ENCODE data around the gene SPRYD3. TPM values are rescaled to one million over a fixed set of nuclear protein-coding genes. Genes with fewer than 3 reads are reported as not detected.

Gene SPRYD3
- total and polyA plus RNA-seq, 2 experiments from 2014 or later: 48.7 to 54.7 TPM

DNA sequence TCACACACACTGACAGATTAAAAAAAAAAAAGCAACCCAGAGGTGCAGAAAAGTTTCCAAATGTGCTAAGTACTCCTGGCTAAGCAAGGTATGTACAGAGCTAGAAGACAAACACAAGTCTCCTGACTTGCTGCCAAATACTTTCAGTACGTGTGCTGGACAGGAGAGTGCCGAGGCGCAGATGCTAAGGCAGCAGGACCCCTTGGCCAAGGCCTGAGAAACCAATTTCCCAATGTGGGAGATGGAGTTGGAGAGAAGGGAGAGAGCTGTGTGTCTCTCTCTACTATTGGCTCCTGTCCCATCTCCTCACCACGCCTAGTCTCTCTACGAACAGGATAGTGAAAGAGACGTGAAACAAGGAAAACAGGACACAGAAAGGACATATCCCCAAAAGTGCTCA is 5.3 kb downstream of the SPRYD3 start:
- Histone ChIP-seq H3F3A (ENCODE audit: insufficient read depth) (peaks cover 13% of the 10 kb centered on the region; the same call in 1 of the 2 replicates), H3K36me3 (ENCODE audit: low read depth) (peaks cover 3% of the 10 kb centered on the region; the same call in 1 of the 2 replicates), H2AFZ (no peak overlapping the region), H3K9me2 (ENCODE audit: insufficient read depth) (no peaks in the 10 kb centered on the region), H4K20me1 (ENCODE audit: insufficient read depth) (no peaks in the 10 kb centered on the region), H3K27ac (no peak overlapping the region), H3K4me3 (no peak overlapping the region), H3K9me3 (ENCODE audit: low read depth) (no peaks in the 10 kb centered on the region), H3K27me3 (replicated peaks; ENCODE audit: insufficient read depth) (no peaks in the 10 kb centered on the region), H3K4me1 (ENCODE audit: insufficient read depth) (peaks cover 35% of the 10 kb centered on the region), H3K79me2 (ENCODE audit: insufficient read depth) (peaks cover 45% of the 10 kb centered on the region), H3K4me2 (ENCODE audit: unreplicated experiment) (no peak overlapping the region), H3K9ac (no peak overlapping the region)
- in situ Hi-C loops (cut with MboI): no loop called here
- WGBS, 2 experiments (ENCODE audit: low coverage in 1 of 2, low lambda C conversion rate in 2 of 2, missing lambda C conversion rate in 2 of 2): 83 to 87% methylated on average over 6 of the region's 6 CpGs
- TF ChIP-seq EZH2phosphoT487 (IDR thresholded peaks at IDR 0.05; ENCODE audit: insufficient read depth, low read depth) (no peak), EZH2 (IDR thresholded peaks at IDR 0.05; ENCODE audit: insufficient read depth, poor library complexity, severe bottlenecking) (no peak)
- no peak for DNase-seq

DNA sequence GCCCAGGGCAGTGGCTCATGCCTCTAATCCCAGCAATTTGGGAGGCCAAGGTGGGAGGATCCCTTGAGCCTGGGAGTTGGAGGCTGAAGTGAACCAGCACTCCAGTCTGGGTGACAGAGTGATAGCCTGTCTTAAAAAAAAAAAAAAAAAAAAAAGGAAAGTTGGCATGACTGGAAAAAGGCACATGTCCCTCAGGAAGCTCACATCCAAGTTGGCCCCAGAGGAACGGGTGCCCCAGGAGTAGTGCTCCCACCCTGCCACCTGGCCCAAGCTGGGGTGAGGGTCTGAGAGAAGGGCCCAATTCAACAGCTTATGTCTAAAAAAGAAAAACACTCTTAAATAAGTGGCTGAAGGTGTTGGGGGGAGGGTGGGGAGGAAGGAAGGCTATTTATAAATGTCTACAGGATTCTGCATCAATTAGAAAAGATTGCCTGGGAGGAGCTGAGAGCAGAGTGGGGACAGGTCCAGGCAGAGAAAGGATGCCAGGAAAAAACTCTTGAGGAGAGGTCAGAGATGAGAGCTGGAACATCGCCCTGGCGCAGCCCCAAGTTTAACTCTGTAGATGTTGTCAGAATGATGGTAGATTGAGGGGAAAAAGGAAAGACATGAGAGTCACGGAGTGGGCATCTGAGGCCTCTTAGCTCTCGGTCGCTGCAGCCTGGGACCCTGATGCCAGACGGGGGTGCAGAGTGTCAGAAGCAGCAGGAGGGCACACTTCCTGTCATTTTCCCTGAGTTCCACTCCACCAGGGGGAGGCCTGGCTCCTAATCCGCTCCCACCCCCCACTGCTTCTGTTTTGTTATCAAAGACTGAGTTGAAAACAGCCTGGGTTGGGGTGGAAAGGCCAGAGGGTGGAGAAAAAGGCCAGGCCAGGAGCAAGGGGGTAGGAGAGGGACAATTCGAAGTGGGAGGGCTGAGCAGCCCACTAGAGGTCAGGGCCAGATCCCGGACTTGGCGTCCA is 7.3 kb downstream of the SPRYD3 start:
- 32 to 38% methylated on average over 11 of the region's 11 CpGs for WGBS, 2 experiments (ENCODE audit: low coverage in 1 of 2, low lambda C conversion rate in 2 of 2, missing lambda C conversion rate in 2 of 2)
- Histone ChIP-seq H2AFZ (no peak overlapping the region), H3K4me2 (ENCODE audit: unreplicated experiment) (peak overlapping the region; percentile 60)

DNA sequence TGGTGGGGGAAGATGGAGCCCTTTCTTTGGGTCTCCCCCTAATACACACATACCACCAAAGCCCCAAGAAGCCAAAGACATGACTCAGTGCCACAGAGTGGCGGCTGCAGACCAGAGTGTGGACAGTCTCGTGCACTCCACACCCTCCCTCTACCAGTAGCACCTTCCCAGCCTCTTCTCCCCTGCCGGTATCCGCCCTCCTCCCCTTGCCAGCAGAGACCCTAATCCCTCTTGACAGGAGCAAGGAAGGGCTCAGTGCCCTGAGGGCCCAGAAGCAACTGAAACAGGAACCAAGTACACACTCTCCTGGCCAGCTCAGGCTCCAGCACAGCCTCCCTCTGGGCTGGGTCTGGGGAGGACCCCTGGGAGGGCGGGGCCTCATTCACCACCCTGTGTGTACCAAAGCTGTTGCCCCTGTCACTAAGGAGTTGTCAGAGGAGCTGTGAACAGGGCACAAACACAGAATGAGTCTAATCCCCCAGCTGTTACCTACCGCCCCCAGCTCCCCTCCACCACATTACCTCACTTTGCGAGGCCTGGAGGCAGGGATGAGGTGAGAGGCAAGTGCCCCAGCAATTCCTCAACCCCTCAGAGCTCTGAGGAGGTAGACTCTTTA is 8.2 kb downstream of the SPRYD3 start:
- Histone ChIP-seq H3K9me2 (ENCODE audit: insufficient read depth) (no peaks in the 10 kb centered on the region), H3K36me3 (ENCODE audit: low read depth) (no peaks in the 10 kb centered on the region), H3F3A (ENCODE audit: insufficient read depth) (0 out of 2 replicates have a peak, but pooled peaks cover 7% of the 10 kb centered on the region), H3K79me2 (ENCODE audit: insufficient read depth) (peaks cover 17% of the 10 kb centered on the region), H3K4me2 (ENCODE audit: unreplicated experiment) (peak overlapping the region; percentile 60), H3K27ac (peak overlapping the region; percentile 36), H3K4me3 (no peak overlapping the region), H3K27me3 (replicated peaks; ENCODE audit: insufficient read depth) (no peaks in the 10 kb centered on the region), H2AFZ (no peak overlapping the region), H3K9me3 (ENCODE audit: low read depth) (no peaks in the 10 kb centered on the region), H3K4me1 (ENCODE audit: insufficient read depth) (peaks cover 40% of the 10 kb centered on the region), H3K9ac (peak overlapping the region; percentile 34), H4K20me1 (ENCODE audit: insufficient read depth) (no peaks in the 10 kb centered on the region)
- in situ Hi-C loops (cut with MboI): no loop called here
- WGBS, 2 experiments (ENCODE audit: low coverage in 1 of 2, low lambda C conversion rate in 2 of 2, missing lambda C conversion rate in 2 of 2): 51 to 57% methylated on average over 7 of the region's 7 CpGs
- TF ChIP-seq EZH2phosphoT487 (IDR thresholded peaks at IDR 0.05; ENCODE audit: insufficient read depth, low read depth): no peak
- no peak for TF ChIP-seq EZH2 (IDR thresholded peaks at IDR 0.05; ENCODE audit: insufficient read depth, poor library complexity, severe bottlenecking)
- DNase-seq: peak; percentile 54

More for the DNA sequence above, 7.3 kb downstream of the SPRYD3 start:
- H3K27me3 ChIP-seq (replicated peaks; ENCODE audit: insufficient read depth): no peaks in the 10 kb centered on the region
- H3K4me1 ChIP-seq (ENCODE audit: insufficient read depth): peaks cover 33% of the 10 kb centered on the region
- no peaks in the 10 kb centered on the region for H4K20me1 ChIP-seq (ENCODE audit: insufficient read depth)
- peaks cover 2% of the 10 kb centered on the region; the same call in 1 of the 2 replicates for H3K36me3 ChIP-seq (ENCODE audit: low read depth)
- in situ Hi-C loops (cut with MboI): no loop called here
- no peaks in the 10 kb centered on the region for H3K9me3 ChIP-seq (ENCODE audit: low read depth)
- no peak for TF ChIP-seq EZH2phosphoT487 (IDR thresholded peaks at IDR 0.05; ENCODE audit: insufficient read depth, low read depth)
- TF ChIP-seq EZH2 (IDR thresholded peaks at IDR 0.05; ENCODE audit: insufficient read depth, poor library complexity, severe bottlenecking): no peak
- peak; percentile 49 for DNase-seq
- H3K27ac ChIP-seq: peak overlapping the region; percentile 36; the same call in 1 of the 2 replicates
- H3K79me2 ChIP-seq (ENCODE audit: insufficient read depth): peaks cover 26% of the 10 kb centered on the region
- H3K9me2 ChIP-seq (ENCODE audit: insufficient read depth): no peaks in the 10 kb centered on the region
- H3K4me3 ChIP-seq: no peak overlapping the region
- 0 out of 2 replicates have a peak, but pooled peaks cover 4% of the 10 kb centered on the region for H3F3A ChIP-seq (ENCODE audit: insufficient read depth)
- H3K9ac ChIP-seq: peak overlapping the region; percentile 34

DNA sequence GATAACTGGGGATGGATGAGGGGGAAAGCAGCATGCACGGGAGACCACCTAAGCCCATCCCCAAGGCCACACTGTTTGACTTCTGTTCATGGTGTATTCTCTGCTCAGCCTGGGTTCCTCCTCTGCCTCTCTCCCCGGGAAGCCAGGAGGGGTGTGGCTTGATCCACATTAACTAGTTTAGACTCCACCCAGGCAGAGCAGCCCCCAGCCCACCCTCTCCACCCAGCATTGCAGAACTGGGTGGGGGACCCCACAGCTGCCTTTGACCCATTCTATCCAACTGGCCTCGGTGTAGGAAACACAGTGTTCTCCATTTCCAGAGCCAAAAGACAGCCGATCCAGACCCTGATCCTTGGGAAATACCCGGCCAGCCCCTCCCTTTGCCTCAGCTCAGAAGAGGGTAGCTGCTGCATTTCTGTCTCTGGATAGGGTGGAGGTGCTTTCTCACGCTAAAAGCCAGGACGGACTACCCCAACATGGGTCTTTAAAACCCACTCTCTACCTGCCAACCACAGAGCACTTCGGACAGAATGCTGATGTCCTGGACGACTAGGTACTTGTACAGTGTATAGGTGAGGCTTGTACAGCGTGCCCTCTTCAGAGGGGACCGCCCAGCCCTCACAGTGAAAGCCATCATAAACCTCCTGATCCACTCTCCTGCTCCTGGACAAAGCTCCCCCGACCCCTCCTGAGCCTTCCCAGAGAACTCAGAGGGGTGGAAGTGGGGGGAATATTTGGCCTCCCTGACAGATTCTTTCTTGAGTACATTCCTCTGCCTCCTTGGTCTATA is 9.4 kb downstream of the SPRYD3 start:
- Histone ChIP-seq H3K9me2 (ENCODE audit: insufficient read depth) (no peaks in the 10 kb centered on the region), H3K9ac (no peak overlapping the region), H4K20me1 (ENCODE audit: insufficient read depth) (no peaks in the 10 kb centered on the region), H3K27ac (no peak overlapping the region), H2AFZ (no peak overlapping the region), H3F3A (ENCODE audit: insufficient read depth) (peaks cover 17% of the 10 kb centered on the region), H3K4me1 (ENCODE audit: insufficient read depth) (peaks cover 41% of the 10 kb centered on the region), H3K36me3 (ENCODE audit: low read depth) (no peaks in the 10 kb centered on the region), H3K4me3 (no peak overlapping the region), H3K4me2 (ENCODE audit: unreplicated experiment) (no peak overlapping the region), H3K79me2 (ENCODE audit: insufficient read depth) (peaks cover 8% of the 10 kb centered on the region), H3K9me3 (ENCODE audit: low read depth) (no peaks in the 10 kb centered on the region), H3K27me3 (replicated peaks; ENCODE audit: insufficient read depth) (no peaks in the 10 kb centered on the region)
- 35 to 42% methylated on average over 11 to 12 of the region's 12 CpGs for WGBS, 2 experiments (ENCODE audit: low coverage in 1 of 2, low lambda C conversion rate in 2 of 2, missing lambda C conversion rate in 2 of 2)
- TF ChIP-seq EZH2 (IDR thresholded peaks at IDR 0.05; ENCODE audit: insufficient read depth, poor library complexity, severe bottlenecking) (no peak), EZH2phosphoT487 (IDR thresholded peaks at IDR 0.05; ENCODE audit: insufficient read depth, low read depth) (no peak)
- in situ Hi-C loops (cut with MboI): no loop called here
- DNase-seq: no peak

Measured in GM23248 (cell line).